HepG2 (cell line): ENCODE measurements around the gene BICDL2. TPM values are rescaled to one million over a fixed set of nuclear protein-coding genes. Genes with fewer than 3 reads are reported as not detected.
A peak's percentile ranks its signal among the peaks of the same experiment; 100 is the strongest.

ENCODE experiments used
- ATAC-seq: fragments of 200-7000 bp; cut with Tn5 transposase; 3 replicates; pipeline ENCODE4 v1.9.1; 2020; ENCODE audit warnings: mild to moderate bottlenecking, moderate library complexity
- BruUV-seq: library from RNA; stranded (reverse); fragments of 400-500 nt; replicated peaks from 2 replicates; lab custom pipeline; 2021; lab: Mats Ljungman, UMichigan
- CTCF ChIA-PET: fragments of 300-600 bp; formaldehyde crosslinking; extraction: SDS; loops from one replicate; lab custom pipeline; 2021; ENCODE audit warnings: low total read pairs, inconsistent platforms, low intra/inter-chr PET ratio; lab: Yijun Ruan, JAX
- POLR2A ChIA-PET: fragments of 350-600 bp; sonication (Branson Sonifier 250); formaldehyde crosslinking; loops from one replicate; lab custom pipeline; 2020; ENCODE audit warnings: antibody characterized with exemption, inconsistent platforms; lab: Yijun Ruan, JAX
- DNase-seq: peaks from one replicate; pipeline ENCODE4 v3.0.0-alpha.2; 2015; ENCODE audit warnings: low spot score
- FAIRE-seq: peaks from 3 replicates; lab custom pipeline; 2011; peaks lifted over from hg19 to GRCh38; lab: Jason Lieb, UNC
- H2AFZ ChIP-seq: one replicate; pipeline ENCODE4 v1.6.1; 2011; ENCODE audit warnings: low read length, inconsistent platforms
- H3K27ac ChIP-seq: fragments of 300-600 bp; 3 replicates; pipeline ENCODE4 v1.8.0; 2011; ENCODE audit warnings: mixed run types, mild to moderate bottlenecking, mixed read lengths, low read length, inconsistent platforms; ENCODE audit not compliant: insufficient read depth; ENCODE audit errors: extremely low read length
- H3K27me3 ChIP-seq, 2 experiments: fragments of 200-600 bp in 1 of 2; 2 replicates in 1 of 2; 3 replicates in 1 of 2; pipeline versions ENCODE4 v1.6.0 to v1.8.0; 2011; ENCODE audit warnings: low read length in 2 of 2, mild to moderate bottlenecking in 2 of 2, moderate library complexity in 2 of 2, inconsistent platforms in 1 of 2; ENCODE audit not compliant: insufficient read depth in 2 of 2, control insufficient read depth in 1 of 2
- H3K36me3 ChIP-seq, 2 experiments: fragments of 200-600 bp in 1 of 2; replicated peaks in 1 of 2; 2 replicates in 1 of 2; 3 replicates in 1 of 2; pipeline versions ENCODE4 v1.5.1 to v1.8.0; 2011; ENCODE audit warnings: low read length in 2 of 2, inconsistent platforms in 1 of 2; ENCODE audit not compliant: insufficient read depth in 2 of 2, control insufficient read depth in 1 of 2
- H3K4me1 ChIP-seq: 2 replicates; pipeline ENCODE4 v1.5.1; 2012; ENCODE audit warnings: low read length, inconsistent platforms; ENCODE audit not compliant: insufficient read depth
- H3K4me2 ChIP-seq: 2 replicates; pipeline ENCODE4 v1.6.0; 2011; ENCODE audit warnings: low read depth, low read length, inconsistent platforms
- H3K4me3 ChIP-seq, 3 experiments: fragments of 200-600 bp in 1 of 3; sonication (generic), shearing (Covaris generic) in 1 of 3; replicated peaks in 1 of 3; 2 replicates each; pipeline ENCODE4 v1.5.1; 2011 to 2016; ENCODE audit warnings: low read length in 3 of 3, inconsistent platforms in 2 of 3, low read depth in 2 of 3, mild to moderate bottlenecking in 2 of 3, control low read depth in 1 of 3, mixed read lengths in 1 of 3; ENCODE audit not compliant: insufficient read depth in 1 of 3
- H3K79me2 ChIP-seq: one replicate; pipeline ENCODE4 v1.6.1; 2011; ENCODE audit warnings: low read length, inconsistent platforms; ENCODE audit not compliant: insufficient read depth
- H3K9ac ChIP-seq: 2 replicates; pipeline ENCODE4 v1.6.0; 2011; ENCODE audit warnings: mild to moderate bottlenecking, low read depth, low read length, inconsistent platforms; ENCODE audit not compliant: insufficient read depth
- H3K9me3 ChIP-seq: 2 replicates; pipeline ENCODE4 v1.5.1; 2012; ENCODE audit warnings: mild to moderate bottlenecking, low read length
- H4K20me1 ChIP-seq: 2 replicates; pipeline ENCODE4 v1.6.0; 2011; ENCODE audit warnings: inconsistent platforms, mild to moderate bottlenecking, low read length, moderate library complexity; ENCODE audit not compliant: insufficient read depth
- CAMTA2 ChIP-seq: sonication (generic); formaldehyde crosslinking; IDR thresholded peaks from 2 replicates; pipeline ENCODE4 v1.4.0; 2020; ENCODE audit warnings: mild to moderate bottlenecking, missing genetic modification reagents, borderline replicate concordance
- HOXA9 ChIP-seq: sonication (generic); formaldehyde crosslinking; IDR thresholded peaks from 2 replicates; pipeline ENCODE4 v1.8.1; 2022; ENCODE audit warnings: missing genetic modification reagents, mild to moderate bottlenecking, moderate library complexity, borderline replicate concordance
- KLF16 ChIP-seq, 2 experiments: sonication (generic) in 1 of 2; formaldehyde crosslinking in 1 of 2; IDR thresholded peaks; 2 replicates each; pipeline versions ENCODE4 v1.6.1 to v1.8.0; 2016 to 2023; ENCODE audit warnings: missing genetic modification reagents in 2 of 2, missing compliant biosample characterization in 1 of 2
- MED1 ChIP-seq: sonication (generic); formaldehyde crosslinking; IDR thresholded peaks from 2 replicates; pipeline ENCODE4 v1.4.0; 2020; ENCODE audit warnings: missing genetic modification reagents
- NFRKB ChIP-seq: fragments of 450-650 bp; IDR thresholded peaks from 2 replicates; pipeline ENCODE4 v1.6.1; 2017
- RBAK ChIP-seq: sonication (generic); formaldehyde crosslinking; IDR thresholded peaks from 2 replicates; pipeline ENCODE4 v1.5.1; 2020; ENCODE audit warnings: mild to moderate bottlenecking, missing genetic modification reagents
- SCMH1 ChIP-seq: sonication (generic); formaldehyde crosslinking; IDR thresholded peaks from 2 replicates; pipeline ENCODE4 v1.9.0; 2021; ENCODE audit warnings: missing genetic modification reagents, mild to moderate bottlenecking, borderline replicate concordance
- U2AF1 ChIP-seq: fragments of 200-400 bp; formaldehyde crosslinking; optimal IDR thresholded peaks from 2 replicates; pipeline ENCODE3; 2017; ENCODE audit warnings: mild to moderate bottlenecking, low read depth, low read length
- ZMYM4 ChIP-seq: sonication (generic); formaldehyde crosslinking; IDR thresholded peaks from 2 replicates; pipeline ENCODE4 v1.8.1; 2023; ENCODE audit warnings: mild to moderate bottlenecking, missing genetic modification reagents
- ZNF251 ChIP-seq: sonication (generic); formaldehyde crosslinking; IDR thresholded peaks from 2 replicates; pipeline ENCODE4 v1.9.0; 2021; ENCODE audit warnings: mild to moderate bottlenecking, missing genetic modification reagents
- ZSCAN20 ChIP-seq: sonication (generic); formaldehyde crosslinking; IDR thresholded peaks from 2 replicates; pipeline ENCODE4 v1.4.0; 2020; ENCODE audit warnings: missing genetic modification reagents, mild to moderate bottlenecking, borderline replicate concordance
- WGBS: methylation state at CpG from one replicate; pipeline ENCODE4 v1.1.6; 2017; ENCODE audit warnings: low lambda C conversion rate; 5-methylcytosine and 5-hydroxymethylcytosine counted together
- in situ Hi-C: cut with HindIII; loops from 2 replicates; pipeline ENCODE4 v1.10.0; 2017; ENCODE audit warnings: low pct_unique_long_range_greater_than_20kb; ENCODE audit not compliant: extremely low pct_ligation_motif_present
- intact Hi-C: fragments of 100-400 bp; cut with micrococcal nuclease; formaldehyde crosslinking; loops from one replicate; pipeline ENCODE4 v1.10.0; 2022; ENCODE audit not compliant: unreplicated experiment
- polyA plus RNA-seq, 8 experiments: library from polyadenylated mRNA; depleted of rRNA in 3 of 8; stranded (reverse) in 7 of 8; unstranded in 1 of 8; fragments of >200 nt; fragmentation: Illumina TruSeq in 4 of 8; extraction: Trizol in 4 of 8; gene quantifications; 2 replicates each; pipeline versions ENCODE4 v1.2.1 to v1.2.3, GENCODE V29; 2011 to 2016; ENCODE audit warnings: low read depth in 4 of 8, missing spikeins in 1 of 8, mixed read lengths in 1 of 8; ENCODE audit not compliant: insufficient read depth in 1 of 8
- total RNA-seq, 5 experiments: library from RNA; depleted of rRNA; stranded (reverse); fragments of >200 nt; fragmentation: Illumina TruSeq; extraction: Trizol; gene quantifications; 2 replicates each; pipeline ENCODE4 v1.2.3, GENCODE V29; 2016; ENCODE audit warnings: low read depth in 1 of 5
- TF ChIP-seq, protein P1 (sequence below): sonication (generic); formaldehyde crosslinking; IDR thresholded peaks from 2 replicates; pipeline ENCODE4 v1.8.0; 2022; ENCODE audit warnings: mild to moderate bottlenecking, missing genetic modification reagents; ENCODE audit not compliant: insufficient replicate concordance
- TF ChIP-seq, protein P2 (sequence below): sonication (generic); formaldehyde crosslinking; IDR thresholded peaks from 2 replicates; pipeline ENCODE4 v1.4.0; 2020; ENCODE audit warnings: missing genetic modification reagents, mild to moderate bottlenecking, borderline replicate concordance
- TF ChIP-seq, protein P3 (sequence below): IDR thresholded peaks from 2 replicates; pipeline ENCODE4 v1.6.1; 2016; ENCODE audit warnings: low read depth, control low read depth
- TF ChIP-seq, protein P4 (sequence below): sonication (generic); formaldehyde crosslinking; IDR thresholded peaks from 2 replicates; pipeline ENCODE4 v1.5.0; 2020; ENCODE audit warnings: missing genetic modification reagents

BICDL2 gene
- total and polyA plus RNA-seq, 2 of the 13 experiments (the other 11 are each of a cell fraction or from before 2014, with no cell fraction given): 0.12 TPM; not detected in 1

DNA sequence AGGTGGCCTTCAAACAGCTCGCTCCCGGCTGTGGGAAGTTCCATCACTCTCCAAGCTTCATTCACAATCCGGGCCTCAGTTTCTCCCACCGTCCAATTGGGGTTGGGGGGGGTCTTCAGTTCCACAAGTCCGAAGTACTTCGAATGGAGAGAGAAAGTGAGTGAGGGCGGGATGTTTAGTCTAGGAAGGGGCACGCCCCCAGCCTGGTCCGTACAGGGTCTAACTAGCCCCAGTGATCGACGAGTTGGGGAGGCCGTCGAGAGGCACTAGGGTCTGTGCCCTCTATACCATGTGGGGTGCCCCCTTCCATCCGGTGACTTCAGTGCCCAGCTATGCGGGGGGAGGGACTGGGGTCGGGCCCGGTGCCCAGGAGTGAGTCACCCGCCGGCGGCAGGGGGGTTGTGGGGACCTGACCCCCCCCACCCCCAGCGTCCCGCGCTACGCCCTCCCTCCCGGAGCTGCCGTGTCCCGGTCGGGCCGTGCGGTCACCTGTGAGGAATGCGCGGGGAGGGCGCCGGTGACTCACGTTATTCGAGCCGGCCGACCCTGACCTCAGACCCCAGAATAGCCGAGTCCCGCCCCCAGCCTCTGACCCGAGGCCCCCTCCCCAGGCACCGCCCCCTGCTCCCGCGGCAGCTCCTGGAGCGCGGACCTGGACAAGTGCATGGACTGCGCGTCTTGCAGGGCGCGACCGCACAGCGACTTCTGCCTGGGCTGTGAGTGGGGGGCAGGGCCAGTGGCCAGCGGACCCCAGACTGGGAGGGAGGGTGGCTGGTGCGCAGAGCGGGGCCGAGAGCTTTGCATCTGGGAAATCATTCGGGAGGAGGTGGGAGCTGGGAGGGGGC lies 15.9 kb downstream of the BICDL2 start:
- in situ Hi-C loops: no loop called here
- no peak overlapping the region for H2AFZ ChIP-seq
- POLR2A ChIA-PET: interaction anchor here (0.7 to 18.8 kb wide), 25 partner anchors 7 to 865 kb away, joined by 3 to 750 read pairs (median 5); partner anchors contain the start of genes CLDN9, FLYWCH2, IL32 and KREMEN2
- TF ChIP-seq, protein P1, sequence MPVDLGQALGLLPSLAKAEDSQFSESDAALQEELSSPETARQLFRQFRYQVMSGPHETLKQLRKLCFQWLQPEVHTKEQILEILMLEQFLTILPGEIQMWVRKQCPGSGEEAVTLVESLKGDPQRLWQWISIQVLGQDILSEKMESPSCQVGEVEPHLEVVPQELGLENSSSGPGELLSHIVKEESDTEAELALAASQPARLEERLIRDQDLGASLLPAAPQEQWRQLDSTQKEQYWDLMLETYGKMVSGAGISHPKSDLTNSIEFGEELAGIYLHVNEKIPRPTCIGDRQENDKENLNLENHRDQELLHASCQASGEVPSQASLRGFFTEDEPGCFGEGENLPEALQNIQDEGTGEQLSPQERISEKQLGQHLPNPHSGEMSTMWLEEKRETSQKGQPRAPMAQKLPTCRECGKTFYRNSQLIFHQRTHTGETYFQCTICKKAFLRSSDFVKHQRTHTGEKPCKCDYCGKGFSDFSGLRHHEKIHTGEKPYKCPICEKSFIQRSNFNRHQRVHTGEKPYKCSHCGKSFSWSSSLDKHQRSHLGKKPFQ (CRISPR knock-in tag): no peak
- TF ChIP-seq ZMYM4 (CRISPR knock-in tag): peak; percentile 53; the same call in 1 of the 2 replicates
- TF ChIP-seq, protein P2, sequence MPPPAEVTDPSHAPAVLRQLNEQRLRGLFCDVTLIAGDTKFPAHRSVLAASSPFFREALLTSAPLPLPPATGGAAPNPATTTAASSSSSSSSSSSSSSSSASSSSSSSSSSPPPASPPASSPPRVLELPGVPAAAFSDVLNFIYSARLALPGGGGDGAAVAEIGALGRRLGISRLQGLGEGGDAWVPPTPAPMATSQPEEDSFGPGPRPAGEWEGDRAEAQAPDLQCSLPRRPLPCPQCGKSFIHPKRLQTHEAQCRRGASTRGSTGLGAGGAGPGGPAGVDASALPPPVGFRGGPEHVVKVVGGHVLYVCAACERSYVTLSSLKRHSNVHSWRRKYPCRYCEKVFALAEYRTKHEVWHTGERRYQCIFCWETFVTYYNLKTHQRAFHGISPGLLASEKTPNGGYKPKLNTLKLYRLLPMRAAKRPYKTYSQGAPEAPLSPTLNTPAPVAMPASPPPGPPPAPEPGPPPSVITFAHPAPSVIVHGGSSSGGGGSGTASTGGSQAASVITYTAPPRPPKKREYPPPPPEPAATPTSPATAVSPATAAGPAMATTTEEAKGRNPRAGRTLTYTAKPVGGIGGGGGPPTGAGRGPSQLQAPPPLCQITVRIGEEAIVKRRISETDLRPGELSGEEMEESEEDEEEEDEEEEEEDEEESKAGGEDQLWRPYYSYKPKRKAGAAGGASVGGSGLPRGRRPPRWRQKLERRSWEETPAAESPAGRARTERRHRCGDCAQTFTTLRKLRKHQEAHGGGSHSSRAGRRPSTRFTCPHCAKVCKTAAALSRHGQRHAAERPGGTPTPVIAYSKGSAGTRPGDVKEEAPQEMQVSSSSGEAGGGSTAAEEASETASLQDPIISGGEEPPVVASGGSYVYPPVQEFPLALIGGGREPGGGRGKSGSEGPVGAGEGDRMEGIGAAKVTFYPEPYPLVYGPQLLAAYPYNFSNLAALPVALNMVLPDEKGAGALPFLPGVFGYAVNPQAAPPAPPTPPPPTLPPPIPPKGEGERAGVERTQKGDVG (CRISPR knock-in tag): no peak; the same call in 1 of the 2 replicates
- peak; percentile 89 for TF ChIP-seq MED1 (CRISPR knock-in tag)
- no peak for TF ChIP-seq SCMH1
- no peak for TF ChIP-seq ZSCAN20 (CRISPR knock-in tag)
- TF ChIP-seq KLF16 (CRISPR knock-in tag; IDR thresholded peaks at IDR 0.05): peak in 1 of 2 experiments; percentile 83; a peak in 2 of 4 replicates
- no peak for TF ChIP-seq CAMTA2 (CRISPR knock-in tag)
- TF ChIP-seq RBAK (CRISPR knock-in tag): no peak
- TF ChIP-seq HOXA9 (CRISPR knock-in tag): no peak
- TF ChIP-seq U2AF1: peak; percentile 61
- TF ChIP-seq ZNF251 (CRISPR knock-in tag): no peak
- no peak for TF ChIP-seq NFRKB
- TF ChIP-seq, protein P3, sequence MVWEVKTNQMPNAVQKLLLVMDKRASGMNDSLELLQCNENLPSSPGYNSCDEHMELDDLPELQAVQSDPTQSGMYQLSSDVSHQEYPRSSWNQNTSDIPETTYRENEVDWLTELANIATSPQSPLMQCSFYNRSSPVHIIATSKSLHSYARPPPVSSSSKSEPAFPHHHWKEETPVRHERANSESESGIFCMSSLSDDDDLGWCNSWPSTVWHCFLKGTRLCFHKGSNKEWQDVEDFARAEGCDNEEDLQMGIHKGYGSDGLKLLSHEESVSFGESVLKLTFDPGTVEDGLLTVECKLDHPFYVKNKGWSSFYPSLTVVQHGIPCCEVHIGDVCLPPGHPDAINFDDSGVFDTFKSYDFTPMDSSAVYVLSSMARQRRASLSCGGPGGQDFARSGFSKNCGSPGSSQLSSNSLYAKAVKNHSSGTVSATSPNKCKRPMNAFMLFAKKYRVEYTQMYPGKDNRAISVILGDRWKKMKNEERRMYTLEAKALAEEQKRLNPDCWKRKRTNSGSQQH (CRISPR knock-in tag): no peak
- TF ChIP-seq, protein P4, sequence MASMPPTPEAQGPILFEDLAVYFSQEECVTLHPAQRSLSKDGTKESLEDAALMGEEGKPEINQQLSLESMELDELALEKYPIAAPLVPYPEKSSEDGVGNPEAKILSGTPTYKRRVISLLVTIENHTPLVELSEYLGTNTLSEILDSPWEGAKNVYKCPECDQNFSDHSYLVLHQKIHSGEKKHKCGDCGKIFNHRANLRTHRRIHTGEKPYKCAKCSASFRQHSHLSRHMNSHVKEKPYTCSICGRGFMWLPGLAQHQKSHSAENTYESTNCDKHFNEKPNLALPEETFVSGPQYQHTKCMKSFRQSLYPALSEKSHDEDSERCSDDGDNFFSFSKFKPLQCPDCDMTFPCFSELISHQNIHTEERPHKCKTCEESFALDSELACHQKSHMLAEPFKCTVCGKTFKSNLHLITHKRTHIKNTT (CRISPR knock-in tag): no peak

More for the DNA sequence above, 15.9 kb downstream of the BICDL2 start:
- peak; percentile 87 for DNase-seq
- WGBS: 2% methylated on average over 13 of the region's 57 CpGs
- H3K36me3 ChIP-seq: peaks cover 4 to 6% of the 10 kb centered on the region in 2 experiments; a peak in 4 of 5 replicates
- no peaks in the 10 kb centered on the region; a peak in 2 of 5 replicates for H3K27me3 ChIP-seq
- peak overlapping the region; percentile 99 for H3K9ac ChIP-seq
- no peaks in the 10 kb centered on the region for H3K9me3 ChIP-seq
- H3K27ac ChIP-seq: peak overlapping the region; percentile 93
- CTCF ChIA-PET: interaction anchor here (0.8 to 0.9 kb wide), 2 partner anchors 15 to 17 kb away, joined by 3 to 4 read pairs; no protein-coding TSS in a partner anchor
- no TSS peak for BruUV-seq
- peaks cover 31% of the 10 kb centered on the region; the same call in 1 of the 2 replicates for H4K20me1 ChIP-seq
- H3K79me2 ChIP-seq: peaks cover 5% of the 10 kb centered on the region
- peak; percentile 53 for ATAC-seq
- peak overlapping the region; percentile 85 for H3K4me2 ChIP-seq
- FAIRE-seq: peak; percentile 42
- intact Hi-C loops: no loop called here
- H3K4me1 ChIP-seq: peaks cover 68% of the 10 kb centered on the region
- peak overlapping the region; percentile 65 to 93 (median 76) for H3K4me3 ChIP-seq
